HL-60 (cell line): Measurements from ENCODE around the gene INSIG1.

Experiments
- CTCF ChIP-seq: IDR thresholded peaks from one replicate; pipeline ENCODE4 v1.5.1; 2011; ENCODE audit warnings: low read length, control low read depth, inconsistent platforms; ENCODE audit not compliant: insufficient read depth
- REST ChIP-seq: IDR thresholded peaks from 2 replicates; pipeline ENCODE4 v1.6.1; 2012; ENCODE audit warnings: low read depth; ENCODE audit not compliant: insufficient replicate concordance

- no peak for TF ChIP-seq CTCF
- TF ChIP-seq REST: no peak
Measured at GRCh38 chr7:155294511-155294778, 3.2 kb upstream of the INSIG1 start.
